Gastroesophageal sphincter (tissue), 4 donors: ENCODE results near the gene POLD2. TPM values are rescaled to one million over a fixed set of nuclear protein-coding genes. Genes with fewer than 3 reads are reported as not detected.

Experiments
- ATAC-seq: fragments of 150-250 bp; one replicate; pipeline ENCODE4 v1.9.1; 2016; ENCODE audit warnings: mild to moderate bottlenecking, moderate library complexity
- H3K27ac ChIP-seq, 4 donors: fragments of 200-600 bp; sonication (generic) in 3 of 4; 1 replicate in 3 of 4; 2 replicates in 1 of 4; pipeline ENCODE4 v1.5.1; 2016 to 2019
- H3K27me3 ChIP-seq: fragments of 200-600 bp; sonication (generic); one replicate; pipeline ENCODE4 v1.5.1; 2019
- H3K36me3 ChIP-seq, 2 donors: fragments of 200-600 bp; sonication (generic); one replicate each; pipeline ENCODE4 v1.5.1; 2019; ENCODE audit warnings: control low read depth in 1 of 2
- H3K4me1 ChIP-seq, 3 donors: fragments of 200-600 bp; sonication (generic); 1 replicate in 2 of 3; 2 replicates in 1 of 3; pipeline ENCODE4 v1.5.1; 2016 to 2019; ENCODE audit warnings: control low read depth in 2 of 3
- H3K4me3 ChIP-seq, 2 donors: fragments of 200-600 bp; sonication (generic); one replicate each; pipeline ENCODE4 v1.5.1; 2019; ENCODE audit warnings: mild to moderate bottlenecking in 1 of 2, moderate library complexity in 1 of 2
- H3K9me3 ChIP-seq, 3 donors: fragments of 200-600 bp; sonication (generic); one replicate each; pipeline ENCODE4 v1.5.1; 2017 to 2019; ENCODE audit warnings: control low read depth in 2 of 3
- CTCF ChIP-seq, 4 experiments: fragments of 200-600 bp in 2 of 4; fragments of 450-650 bp in 2 of 4; sonication (generic) in 1 of 4; IDR thresholded peaks; one replicate each; pipeline ENCODE4 v1.5.1; 2017 to 2019; ENCODE audit warnings: antibody characterized with exemption in 4 of 4, mild to moderate bottlenecking in 2 of 4, moderate library complexity in 2 of 4
- EP300 ChIP-seq: sonication (generic); formaldehyde crosslinking; IDR thresholded peaks from one replicate; pipeline ENCODE4 v1.6.1; 2017; ENCODE audit warnings: antibody characterized with exemption, mild to moderate bottlenecking
- POLR2A ChIP-seq, 2 donors: fragments of 450-650 bp; IDR thresholded peaks; one replicate each; pipeline ENCODE4 v1.6.1; 2017; ENCODE audit warnings: antibody characterized with exemption in 2 of 2, mild to moderate bottlenecking in 2 of 2, moderate library complexity in 1 of 2
- POLR2AphosphoS5 ChIP-seq: sonication (generic); formaldehyde crosslinking; IDR thresholded peaks from one replicate; pipeline ENCODE4 v1.6.1; 2017; ENCODE audit warnings: antibody characterized with exemption
- WGBS, 2 donors: methylation state at CpG; one replicate each; pipeline ENCODE4 v1.1.5; 2018; ENCODE audit warnings: low coverage in 1 of 2; 5-methylcytosine and 5-hydroxymethylcytosine counted together
- total RNA-seq, 4 donors: library from RNA; depleted of rRNA; stranded (reverse); fragments of >200 nt; gene quantifications; one replicate each; pipeline ENCODE4 v1.1.0, GENCODE V29; 2016

POLD2 gene
- total RNA-seq, 4 donors from 2014 or later = 45.3 to 52.6 (median 50.8) TPM

DNA sequence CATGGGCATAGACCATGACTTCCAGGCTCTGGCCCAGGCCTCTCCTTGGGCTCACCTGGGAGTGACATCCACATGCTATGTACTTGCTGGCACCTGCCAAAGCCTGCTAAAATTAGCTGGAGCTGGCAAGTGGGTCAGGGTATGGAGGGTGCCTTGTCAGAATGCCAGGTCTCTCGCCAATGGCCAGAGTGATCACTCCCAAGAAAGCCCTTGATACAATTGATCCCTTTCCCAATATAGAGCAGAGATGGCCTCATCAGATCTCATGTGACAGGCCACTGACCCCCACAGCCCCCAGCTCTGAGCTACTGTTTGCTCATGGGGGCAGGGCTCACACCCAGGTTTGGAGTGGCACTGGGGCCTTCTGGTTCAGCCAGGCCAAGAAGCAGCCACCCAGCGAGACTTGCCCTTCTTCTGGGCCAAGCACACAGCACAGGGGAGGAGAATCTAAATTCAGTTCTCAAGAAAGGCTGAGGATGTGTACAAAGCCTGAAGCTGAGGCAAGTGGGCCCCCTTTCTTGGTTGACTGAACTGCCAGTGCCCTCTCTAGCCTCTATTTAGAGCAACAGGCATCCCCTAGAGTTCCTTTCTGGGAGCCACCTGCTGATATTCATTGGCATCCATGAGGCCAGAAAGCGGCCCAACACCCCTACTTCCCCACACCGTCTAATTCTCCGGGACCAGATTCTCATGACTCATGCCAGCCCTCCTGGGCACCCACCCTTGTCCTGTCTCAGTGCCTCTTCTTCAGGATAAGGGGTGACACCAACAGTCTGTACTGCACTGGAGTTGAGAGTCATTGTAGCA is 36.7 kb upstream of the POLD2 start:
- H3K36me3 ChIP-seq = no peaks in the 10 kb centered on the region
- H3K27ac ChIP-seq = no peak overlapping the region
- WGBS, 2 donors = 100% methylated on average over 1 of the region's 5 CpGs; no CpG with 5 or more reads in 1 of the 2 donors
- H3K27me3 ChIP-seq = no peaks in the 10 kb centered on the region
- no peaks in the 10 kb centered on the region for H3K4me1 ChIP-seq
- ATAC-seq = no peak
- TF ChIP-seq EP300 (no peak), POLR2A (IDR thresholded peaks at IDR 0.05) (no peak), CTCF (IDR thresholded peaks at IDR 0.05) (no peak), POLR2AphosphoS5 (no peak)
- H3K4me3 ChIP-seq = no peak overlapping the region
- H3K9me3 ChIP-seq = no peaks in the 10 kb centered on the region

DNA sequence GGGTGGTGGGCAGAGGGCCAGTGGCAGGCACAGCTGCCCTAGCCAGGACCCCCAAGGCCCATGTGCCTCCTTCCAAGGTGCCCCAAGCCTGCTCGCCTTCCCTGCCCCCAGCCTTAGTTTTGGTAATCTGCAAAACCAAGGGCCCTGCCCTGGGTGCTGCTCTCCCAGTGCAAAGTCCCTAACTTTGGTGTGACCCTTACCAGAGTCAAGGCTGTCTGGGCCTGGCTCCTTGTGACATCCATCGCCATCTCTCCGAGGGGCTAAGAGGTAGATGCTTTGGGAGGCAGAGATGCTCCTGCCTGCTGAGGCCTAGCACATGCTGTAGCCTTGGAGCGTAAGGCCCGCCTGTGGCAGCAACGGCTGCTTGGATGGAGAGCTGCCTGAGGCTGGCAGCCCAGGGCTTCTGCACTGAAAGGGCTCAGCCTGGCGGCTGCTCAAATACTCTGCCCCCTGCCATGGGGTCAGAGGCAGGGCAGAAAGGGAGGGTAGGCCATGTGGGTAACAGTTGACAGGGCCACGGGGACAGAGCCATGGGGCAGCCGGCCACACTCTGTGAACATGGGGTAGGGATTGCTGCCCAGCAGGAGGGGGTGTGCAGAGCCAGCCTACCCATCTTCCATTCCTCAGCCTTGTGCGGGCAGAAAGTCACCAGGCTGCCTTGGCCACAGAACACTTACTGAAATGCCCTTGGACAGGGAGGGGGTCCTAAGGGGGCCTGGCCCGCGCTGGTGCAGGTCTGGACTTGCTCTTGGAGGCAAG is 35.7 kb upstream of the POLD2 start:
- no peaks in the 10 kb centered on the region for H3K9me3 ChIP-seq
- TF ChIP-seq POLR2AphosphoS5 (no peak), EP300 (no peak), POLR2A (IDR thresholded peaks at IDR 0.05) (no peak), CTCF (IDR thresholded peaks at IDR 0.05) (no peak)
- 60% methylated on average over 1 of the region's 12 CpGs; no CpG with 5 or more reads in 1 of the 2 donors for WGBS, 2 donors

DNA sequence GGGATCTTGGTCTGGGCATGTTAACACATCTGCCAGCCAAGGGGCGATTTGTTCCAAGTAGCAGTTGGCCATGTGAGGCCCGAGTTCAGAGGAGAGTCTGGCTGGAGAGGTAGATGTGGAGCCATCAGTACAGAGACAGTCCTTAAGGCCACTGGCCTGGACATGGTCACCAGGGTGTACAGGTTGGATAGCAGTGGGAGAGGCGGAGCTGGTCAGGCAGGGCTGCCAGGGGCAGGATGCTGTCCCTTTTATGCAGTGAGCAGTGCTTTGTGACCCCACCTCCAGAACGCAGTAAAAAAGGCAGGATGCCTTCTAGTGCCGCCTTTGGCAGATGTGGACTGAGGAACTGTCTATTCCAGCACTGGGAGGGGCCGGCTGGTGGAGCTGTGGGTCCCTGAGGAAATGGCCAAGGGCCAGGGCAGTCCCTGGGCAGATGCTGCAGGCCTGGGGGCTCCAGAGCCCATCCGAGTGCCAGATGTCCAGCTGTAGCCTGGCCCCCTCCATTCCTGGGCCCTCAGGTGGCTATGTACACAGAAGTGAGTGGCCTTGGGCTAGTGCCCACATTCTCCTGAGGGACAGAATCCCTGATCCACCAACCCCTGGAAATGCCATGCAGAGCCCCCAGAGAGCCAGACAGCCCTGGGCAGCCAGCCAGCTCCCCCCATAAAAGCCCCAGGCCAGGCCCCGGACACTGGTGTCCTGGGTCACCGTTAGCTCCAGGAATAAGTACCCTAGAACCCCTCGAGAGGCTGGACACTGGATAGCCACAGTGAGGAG is 34.9 kb upstream of the POLD2 start:
- WGBS, 2 donors = 72 to 93% methylated on average over 2 of the region's 10 CpGs

More for the DNA sequence above, 35.7 kb upstream of the POLD2 start:
- no peaks in the 10 kb centered on the region for H3K36me3 ChIP-seq
- no peaks in the 10 kb centered on the region for H3K27me3 ChIP-seq
- no peaks in the 10 kb centered on the region for H3K4me1 ChIP-seq
- no peak overlapping the region for H3K27ac ChIP-seq
- no peak for ATAC-seq
- no peak overlapping the region for H3K4me3 ChIP-seq

More for the DNA sequence above, 34.9 kb upstream of the POLD2 start:
- H3K36me3 ChIP-seq = no peaks in the 10 kb centered on the region
- no peak for ATAC-seq
- H3K4me1 ChIP-seq = no peaks in the 10 kb centered on the region
- no peak overlapping the region for H3K4me3 ChIP-seq
- no peaks in the 10 kb centered on the region for H3K9me3 ChIP-seq
- H3K27me3 ChIP-seq = no peaks in the 10 kb centered on the region
- TF ChIP-seq EP300 (no peak), POLR2AphosphoS5 (no peak), CTCF (IDR thresholded peaks at IDR 0.05) (no peak), POLR2A (IDR thresholded peaks at IDR 0.05) (no peak)
- no peak overlapping the region for H3K27ac ChIP-seq
